Activated CD4-positive, alpha-beta T cell treated with anti-CD3 and anti-CD28 coated beads, Interleukin-2, amount 50 U/mL, for 1 hour (primary cell): ENCODE data around the gene RELL1.

Experiments used
- DNase-seq: peaks from one replicate; pipeline ENCODE4 v3.0.0-alpha.2; 2020

RELL1 gene

DNA sequence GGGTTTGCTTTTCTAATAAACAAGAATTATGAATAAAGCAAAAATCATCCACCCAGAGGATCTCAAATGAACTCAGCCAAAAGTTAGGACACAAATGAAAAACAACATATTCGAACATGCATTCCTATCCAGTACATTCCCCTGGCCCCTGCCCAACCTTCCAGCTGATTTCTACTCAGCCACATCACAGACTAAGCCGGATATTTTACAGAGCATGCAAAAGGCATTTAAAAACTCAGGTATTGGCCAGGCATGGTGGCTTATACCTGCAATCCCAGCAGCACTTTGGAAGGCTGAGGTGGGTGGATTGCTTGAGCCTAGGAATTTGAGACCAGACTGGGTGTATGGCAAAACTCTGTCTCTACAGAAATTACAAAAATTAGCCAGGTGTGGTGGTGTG, 54.6 kb downstream of the RELL1 start:
- DNase-seq = no peak

DNA sequence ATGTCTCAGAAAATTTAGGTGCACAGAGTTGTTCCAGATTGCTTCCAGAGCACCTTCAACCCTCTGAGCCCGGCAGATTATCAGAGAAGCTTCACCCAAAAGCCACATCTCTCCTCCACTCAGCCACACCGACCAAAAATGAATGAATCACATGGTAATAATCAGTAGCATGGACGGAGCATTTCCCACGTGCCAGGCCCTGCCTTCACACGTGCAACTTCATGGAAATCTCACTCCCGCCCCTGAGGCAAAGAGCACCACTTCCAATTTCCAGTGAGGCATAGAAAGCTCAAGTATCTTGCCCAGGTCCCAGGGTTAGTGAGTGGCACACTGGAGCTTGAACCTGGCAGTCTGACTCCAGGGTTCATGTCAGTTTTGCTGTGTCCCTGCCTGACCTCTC, 56.5 kb downstream of the RELL1 start:
- DNase-seq = no peak

DNA sequence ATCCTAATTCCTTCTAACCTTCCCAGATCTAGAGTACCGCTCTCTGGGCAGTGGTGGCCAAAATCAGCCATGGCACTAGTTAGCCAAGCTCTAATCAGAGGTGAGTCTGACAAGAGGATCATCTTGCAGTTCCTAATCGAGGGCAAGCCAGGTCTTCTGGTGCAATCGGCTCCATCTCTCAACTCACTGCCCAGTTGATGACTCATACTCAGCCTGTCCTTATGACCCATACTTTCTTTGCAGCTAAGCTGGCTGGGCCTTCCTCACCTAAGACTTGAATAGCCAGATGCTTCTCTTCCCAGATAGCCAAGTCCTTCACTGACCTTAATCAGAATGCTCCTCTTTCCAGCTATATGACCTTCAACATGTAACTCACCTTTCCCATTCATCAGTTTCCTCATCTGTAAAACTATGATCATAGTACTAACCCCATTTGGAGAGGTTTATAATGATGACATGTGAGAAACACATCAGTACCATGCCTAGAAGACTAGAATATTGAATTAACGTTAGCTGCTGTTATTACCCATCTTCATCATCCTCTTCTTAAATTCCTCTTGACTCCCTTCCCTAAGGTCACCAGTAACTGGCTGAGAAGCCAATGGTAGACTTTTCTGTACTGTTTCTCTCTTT, 57.1 kb downstream of the RELL1 start:
- DNase-seq = no peak

DNA sequence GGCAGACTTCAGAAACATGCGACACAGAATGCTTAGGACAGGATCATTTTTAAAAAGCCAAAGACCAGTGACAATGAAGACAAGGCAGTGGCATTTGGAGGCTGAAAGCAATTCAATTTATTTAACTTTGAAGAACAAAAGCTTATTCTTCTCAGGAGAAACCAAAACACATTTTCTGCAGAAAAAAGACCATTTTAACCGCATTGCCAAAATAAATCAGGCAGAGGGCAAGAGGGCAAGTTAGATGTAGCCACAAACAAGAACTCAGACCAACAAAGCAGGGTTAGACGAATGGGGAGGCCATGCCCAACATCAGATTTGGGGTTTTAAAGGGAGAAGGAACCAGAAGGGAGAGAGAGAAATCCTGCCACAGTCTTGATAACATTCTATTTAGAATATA, 58.9 kb downstream of the RELL1 start:
- no peak for DNase-seq

DNA sequence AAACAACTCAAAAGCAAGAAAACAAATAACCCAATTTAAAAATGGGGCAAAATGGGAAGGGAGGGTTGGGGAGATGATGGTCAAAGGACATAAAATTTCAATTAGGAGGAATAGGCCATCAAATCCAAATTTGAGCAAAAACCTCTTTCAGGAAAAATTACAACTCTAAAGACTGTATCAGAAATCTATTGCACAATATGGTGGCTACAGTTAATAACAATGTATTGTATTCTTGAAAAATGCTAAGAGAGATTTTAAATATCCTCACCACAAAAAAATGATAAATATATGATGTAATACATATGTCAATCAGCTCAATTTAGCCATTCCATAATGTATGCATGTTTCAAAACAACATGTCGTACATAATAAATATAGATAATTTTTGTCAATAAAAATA, 60.7 kb downstream of the RELL1 start:
- no peak for DNase-seq

DNA sequence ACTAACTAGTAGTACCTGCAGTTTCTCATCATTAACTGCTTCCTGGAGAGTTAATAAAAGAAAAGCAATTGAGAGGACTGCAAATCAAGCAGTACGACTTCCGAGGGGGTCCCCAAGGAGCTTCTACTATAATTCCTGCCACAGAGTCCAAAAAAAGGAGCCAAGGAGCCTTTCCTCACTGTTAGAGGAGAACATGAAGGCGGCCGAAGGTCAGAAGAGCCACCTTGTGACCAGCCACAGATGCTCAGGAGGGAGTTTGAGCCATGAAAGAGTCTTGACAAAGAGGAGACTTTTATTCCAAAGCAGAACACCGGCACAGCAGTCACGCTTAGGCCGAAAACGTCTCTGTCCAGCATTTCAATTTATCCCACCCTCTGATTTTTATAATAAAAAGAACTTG, 62.2 kb downstream of the RELL1 start:
- DNase-seq = no peak

DNA sequence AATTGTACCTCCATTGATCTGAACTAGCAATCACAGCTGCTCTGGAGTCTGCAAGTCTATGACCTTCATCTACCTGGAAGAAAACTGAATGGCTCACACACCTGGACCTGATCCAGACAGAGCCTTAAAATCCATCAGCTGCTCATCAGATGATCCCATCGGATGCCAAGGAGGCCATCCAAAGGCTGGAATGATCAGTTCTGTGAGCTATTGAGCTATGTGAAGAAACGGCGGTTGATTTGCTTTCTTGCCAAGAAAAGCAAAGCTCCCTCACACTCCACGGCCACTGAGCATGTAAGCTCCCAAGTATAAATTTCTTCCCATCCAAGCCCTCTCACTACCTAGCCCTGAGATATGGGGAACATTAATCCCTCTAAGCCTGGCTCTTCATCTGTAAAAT, 63.1 kb downstream of the RELL1 start:
- no peak for DNase-seq

DNA sequence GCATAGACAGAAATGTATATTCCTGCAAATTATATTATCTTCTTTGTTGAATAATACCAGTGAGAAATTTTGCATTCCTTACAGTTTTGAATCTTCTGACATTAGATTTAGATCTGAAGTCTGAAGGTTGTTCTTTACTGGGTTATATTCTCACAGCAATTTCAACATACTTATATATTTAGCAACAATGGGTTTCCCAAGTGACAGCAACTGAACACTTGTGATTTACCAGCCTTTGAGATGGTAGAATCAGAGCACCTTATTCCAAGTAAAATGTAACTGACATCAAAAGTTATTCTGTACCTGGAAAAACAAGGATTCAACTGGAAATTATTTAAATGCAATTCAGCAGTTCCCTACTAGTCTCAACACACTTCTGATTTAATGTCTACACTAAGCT, 66.0 kb downstream of the RELL1 start:
- DNase-seq = no peak

DNA sequence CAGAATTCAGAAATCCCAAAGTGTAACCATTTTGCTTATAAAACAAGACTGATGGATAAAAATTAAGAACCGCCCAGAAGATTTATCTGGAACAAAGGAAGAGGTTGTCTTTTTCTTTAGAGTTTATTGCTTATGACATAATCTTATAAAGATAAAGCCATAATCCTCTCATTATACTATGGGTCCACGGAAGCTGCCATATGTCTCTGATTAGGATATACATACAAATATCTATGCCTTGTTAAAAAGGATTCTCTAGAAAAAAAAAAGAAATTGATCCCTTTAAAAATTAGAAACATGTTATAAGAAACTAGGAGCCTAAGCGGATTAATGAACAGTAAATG, 70.5 kb downstream of the RELL1 start:
- no peak for DNase-seq

DNA sequence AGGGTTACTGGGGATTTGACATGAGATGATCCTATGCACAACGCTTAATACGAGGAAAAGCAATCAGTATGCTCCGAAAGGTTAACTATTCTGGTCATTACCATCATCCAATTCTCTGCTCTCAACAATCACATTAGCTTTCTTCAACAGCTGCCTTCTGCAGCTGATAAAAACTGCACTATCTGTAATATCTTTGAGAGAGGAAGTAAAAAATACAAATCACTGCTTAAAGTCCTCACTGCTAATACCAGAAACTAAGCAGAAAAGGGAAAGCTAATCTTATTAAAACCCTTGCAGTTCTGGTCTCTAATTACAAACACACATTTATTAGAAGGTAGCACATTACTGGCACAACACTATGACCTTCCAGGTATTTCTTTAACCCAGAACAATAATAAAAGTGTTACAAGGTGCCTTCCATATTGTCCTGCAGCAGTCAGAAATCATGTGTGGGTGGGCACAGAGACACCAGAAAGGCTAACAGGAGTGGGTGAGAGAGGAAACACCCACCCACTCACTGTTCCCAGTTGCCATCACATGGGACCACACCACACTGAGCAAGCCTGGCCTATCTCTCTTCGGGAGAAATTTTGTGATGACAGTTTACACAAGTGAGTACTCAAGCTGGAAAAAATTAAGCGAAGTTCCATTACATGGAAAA, 71.0 kb downstream of the RELL1 start:
- no peak for DNase-seq

DNA sequence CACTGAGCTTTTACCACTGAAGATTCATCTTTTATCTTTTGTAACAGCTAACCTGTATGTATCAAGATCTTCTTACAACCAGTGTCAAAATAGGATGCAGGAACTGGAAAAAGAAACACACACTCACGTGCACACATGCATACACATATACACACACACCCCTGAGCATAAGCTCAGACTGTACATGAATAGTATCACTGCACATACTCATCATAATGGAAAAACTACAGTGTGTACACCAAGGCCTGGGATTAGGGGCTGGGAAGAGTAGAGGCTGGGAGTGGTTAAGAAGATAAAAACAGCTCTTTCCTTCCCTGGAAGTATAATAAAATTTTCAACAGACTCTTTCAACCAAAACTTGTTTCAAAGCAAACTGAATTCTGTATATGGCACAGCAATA, 73.4 kb downstream of the RELL1 start:
- no peak for DNase-seq

DNA sequence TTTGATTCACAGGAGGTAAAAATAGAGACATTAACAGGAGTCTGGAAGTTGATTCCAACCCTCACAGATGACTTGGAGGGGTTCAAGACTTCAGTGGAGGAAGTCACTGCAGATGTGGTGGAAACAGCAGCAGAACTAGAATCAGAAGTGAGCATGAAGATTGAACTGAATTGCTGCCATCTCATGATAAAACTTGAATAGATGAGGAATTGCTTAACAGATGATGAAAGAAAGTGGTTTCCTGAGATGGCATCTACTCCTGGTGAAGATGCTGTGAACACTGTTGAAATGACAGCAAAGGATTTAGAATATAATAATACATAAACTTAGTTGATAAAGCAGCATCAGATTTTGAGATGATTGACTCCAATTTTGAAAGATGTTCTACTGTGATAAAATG, 76.5 kb downstream of the RELL1 start:
- no peak for DNase-seq

DNA sequence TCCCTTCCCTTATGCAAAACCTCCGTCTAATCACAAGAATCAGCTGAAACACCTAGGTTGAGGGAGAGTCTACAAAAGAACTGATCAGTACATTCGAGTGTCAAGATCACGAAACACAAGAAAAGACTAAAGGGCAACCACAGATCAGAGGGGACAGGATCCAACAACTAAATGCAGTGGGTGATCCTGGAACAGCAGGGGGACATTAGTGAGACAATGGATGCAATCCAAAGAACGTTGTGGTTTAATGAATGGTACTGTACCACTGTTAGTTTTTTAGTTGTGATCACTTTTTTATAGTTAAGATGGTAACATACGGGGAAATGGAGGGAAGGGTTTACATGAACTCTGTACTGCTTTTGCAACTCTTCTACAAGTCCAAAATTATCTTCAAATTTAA, 79.2 kb downstream of the RELL1 start:
- no peak for DNase-seq

DNA sequence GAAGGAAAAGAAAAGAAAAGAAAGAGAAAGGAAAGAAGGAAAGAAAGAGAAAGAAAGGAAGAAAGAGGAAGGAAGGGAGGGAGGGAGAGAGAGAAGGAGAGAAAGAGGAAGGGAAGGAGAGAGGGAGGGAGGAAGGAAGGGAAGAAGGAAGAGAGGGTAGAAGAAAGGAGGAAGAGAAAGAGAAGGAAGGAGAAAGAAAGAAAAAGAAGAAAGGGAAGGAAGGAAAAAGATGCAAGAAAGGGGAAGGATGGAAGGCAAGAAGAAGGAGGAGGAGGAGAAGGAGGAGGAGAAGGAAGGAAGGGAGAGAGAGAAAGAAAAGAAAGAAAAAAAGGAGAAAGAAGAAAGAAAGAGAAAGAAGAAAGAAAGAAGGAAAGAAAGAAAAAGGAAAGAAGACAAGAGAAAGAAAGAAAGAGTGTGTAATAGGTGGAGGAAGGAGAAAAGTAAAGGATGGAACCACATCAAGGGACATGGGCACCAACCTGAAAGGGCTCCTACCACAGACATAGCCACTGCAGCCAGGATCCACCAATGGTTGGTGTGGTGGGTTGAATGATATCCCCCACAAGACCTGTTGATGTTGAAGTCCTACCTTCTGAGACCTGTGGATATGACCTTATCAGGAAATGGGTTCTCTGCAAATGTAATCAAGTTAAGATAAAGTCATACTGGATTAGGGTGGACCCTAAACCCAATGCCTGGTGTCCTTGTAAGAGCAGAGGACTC, 80.2 kb downstream of the RELL1 start:
- DNase-seq = no peak

DNA sequence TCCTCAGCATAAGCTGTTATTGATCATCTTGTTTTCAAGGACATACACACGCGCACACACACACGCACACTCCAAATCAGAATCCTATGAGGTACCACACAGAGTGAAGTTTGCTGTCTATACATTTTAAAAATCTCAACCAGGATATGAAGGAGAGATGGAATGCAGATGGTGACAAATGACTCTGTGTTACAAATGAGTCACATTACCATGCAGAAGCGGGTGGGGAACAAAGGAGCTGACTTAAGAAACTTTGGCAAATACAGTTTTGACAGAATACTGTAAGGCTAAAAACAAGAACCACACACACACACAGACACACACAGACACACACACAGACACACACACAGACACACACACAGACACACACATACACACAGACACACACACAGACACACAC, 81.7 kb downstream of the RELL1 start:
- no peak for DNase-seq

DNA sequence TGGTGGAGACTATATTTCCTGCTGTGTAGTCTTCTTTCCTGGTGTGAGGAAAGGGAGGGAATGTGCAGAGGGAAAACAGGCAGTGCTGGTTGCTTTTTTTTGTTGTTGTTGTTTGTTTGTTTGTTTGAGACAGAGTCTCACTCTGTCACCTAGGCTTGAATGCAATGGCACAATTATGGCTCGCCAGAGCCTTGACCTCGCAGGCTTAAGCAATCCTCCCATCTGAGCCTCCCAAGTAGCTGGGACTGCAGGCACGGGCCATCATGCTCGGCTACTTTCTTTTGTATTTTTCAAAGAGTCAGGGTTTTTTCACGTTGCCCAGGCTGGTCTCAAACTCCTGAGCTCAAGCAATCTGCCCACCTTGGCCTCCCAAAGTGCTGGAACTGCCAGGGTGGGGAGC, 82.5 kb downstream of the RELL1 start:
- DNase-seq = no peak

DNA sequence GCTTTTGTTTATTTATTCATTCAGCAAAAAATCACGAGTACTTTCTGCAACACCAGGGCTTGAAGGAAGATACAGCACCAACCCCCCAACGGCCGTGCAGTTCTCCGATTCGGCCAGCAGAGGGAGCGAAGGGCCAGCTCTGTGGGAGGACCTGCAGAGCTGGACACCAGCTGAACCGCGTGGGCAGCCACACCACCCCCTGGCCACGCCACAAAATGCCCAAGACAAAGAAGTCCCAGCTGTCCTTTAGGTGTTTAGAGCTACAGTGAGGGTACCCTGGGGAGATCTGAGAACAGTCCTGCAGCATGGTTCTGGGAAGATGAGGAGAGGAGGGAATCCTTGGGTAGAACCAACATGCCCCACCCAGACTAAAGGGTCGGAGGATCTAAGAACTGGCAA, 83.1 kb downstream of the RELL1 start:
- DNase-seq = peak; percentile 75

DNA sequence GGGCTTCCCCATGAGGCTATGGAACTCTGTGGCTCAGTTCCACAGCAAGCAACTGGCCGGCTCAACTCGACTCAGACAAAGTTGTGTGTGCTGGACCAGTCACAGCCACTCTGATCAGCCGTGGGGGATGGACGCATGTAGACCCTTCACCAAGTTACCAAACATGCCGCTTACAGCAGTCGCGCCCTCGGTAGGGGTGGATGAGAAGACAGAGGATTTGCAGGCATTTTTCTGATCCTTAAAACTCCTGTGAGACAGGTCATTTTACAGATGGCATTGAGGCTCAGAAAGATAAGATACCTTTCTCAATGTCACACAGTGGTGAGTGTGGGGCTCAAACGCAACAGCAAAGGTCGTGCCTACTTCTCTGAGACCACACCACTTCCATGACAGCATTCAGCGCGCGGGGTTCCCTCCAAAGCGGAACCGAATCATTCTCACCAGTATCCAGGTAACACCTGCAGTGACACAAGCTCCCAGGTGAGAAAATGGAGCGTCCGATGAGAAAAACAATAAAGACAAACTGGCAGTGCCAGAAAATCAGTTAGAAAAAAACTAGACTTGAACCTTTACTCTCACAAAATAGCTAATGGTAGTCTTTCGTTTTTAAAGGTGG, 83.6 kb downstream of the RELL1 start:
- DNase-seq = no peak

DNA sequence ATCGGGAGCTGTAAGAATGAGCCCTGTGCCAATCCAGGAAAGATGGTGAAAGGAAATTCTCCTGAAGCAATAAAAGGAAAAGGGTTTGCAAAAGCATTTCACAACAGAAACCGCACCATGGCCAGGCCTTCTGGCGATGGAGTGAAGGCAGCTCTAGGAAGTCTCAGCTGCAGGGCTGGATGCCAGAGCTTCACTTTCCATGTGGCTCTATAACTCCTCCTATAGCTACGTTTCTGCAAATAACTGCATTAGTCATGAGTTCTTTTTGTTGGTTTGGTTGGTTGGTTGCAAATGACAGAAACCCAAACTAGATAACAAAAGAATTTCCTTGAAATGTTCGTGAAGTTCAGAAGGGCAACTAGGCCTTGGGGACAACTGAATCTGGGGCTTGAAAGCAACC, 84.6 kb downstream of the RELL1 start:
- no peak for DNase-seq

DNA sequence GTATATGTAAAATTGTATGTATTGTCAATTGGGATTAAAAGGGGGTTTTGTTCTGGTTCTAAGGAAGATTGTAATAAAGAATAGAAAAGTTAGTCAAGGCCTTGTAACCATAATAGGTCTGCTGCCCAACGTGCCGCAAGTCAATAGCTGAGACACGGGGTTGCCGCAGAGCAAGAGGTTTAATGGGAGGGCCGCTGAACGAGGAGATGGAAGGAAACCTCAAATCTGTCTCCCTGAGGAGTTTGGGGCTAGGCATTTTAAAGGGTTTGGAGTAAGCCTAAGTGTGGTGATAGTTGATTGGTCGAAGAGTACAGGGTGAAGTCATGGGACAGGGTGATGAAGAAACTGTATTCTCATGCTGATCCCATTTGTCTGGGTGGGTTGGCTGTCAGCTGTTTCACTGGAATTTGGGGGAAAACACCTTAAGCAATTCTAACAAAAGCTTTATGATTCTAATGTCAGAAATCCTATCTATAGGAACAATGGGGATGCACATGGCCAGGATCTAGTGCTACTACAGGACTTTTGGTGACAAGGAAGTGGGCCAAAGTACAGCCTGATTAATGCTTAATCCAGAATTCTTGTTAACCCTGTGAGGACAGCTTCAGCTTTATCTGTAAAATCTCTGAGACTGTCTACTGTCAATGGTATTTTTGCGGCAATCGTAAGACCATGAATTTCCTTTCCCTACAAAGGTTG, 86.9 kb downstream of the RELL1 start:
- no peak for DNase-seq

DNA sequence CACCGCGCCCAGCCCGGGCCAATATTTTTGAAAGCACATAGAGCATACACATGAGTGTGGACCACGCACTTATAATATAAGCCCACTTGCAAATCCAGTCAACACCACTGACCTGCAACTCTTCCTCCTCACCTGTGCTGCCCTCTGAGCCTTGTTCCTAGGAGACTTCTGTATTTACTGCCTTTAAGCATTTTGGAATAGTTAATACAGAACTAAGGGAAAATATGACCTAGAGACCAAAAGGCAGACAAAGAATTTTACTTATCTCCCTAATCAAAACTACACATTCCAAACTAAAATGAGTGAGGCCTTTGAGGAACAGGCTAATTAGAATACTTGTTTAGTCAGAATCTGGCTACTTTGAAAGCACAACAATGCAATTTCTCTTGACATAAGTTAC, 89.1 kb downstream of the RELL1 start:
- DNase-seq = no peak

DNA sequence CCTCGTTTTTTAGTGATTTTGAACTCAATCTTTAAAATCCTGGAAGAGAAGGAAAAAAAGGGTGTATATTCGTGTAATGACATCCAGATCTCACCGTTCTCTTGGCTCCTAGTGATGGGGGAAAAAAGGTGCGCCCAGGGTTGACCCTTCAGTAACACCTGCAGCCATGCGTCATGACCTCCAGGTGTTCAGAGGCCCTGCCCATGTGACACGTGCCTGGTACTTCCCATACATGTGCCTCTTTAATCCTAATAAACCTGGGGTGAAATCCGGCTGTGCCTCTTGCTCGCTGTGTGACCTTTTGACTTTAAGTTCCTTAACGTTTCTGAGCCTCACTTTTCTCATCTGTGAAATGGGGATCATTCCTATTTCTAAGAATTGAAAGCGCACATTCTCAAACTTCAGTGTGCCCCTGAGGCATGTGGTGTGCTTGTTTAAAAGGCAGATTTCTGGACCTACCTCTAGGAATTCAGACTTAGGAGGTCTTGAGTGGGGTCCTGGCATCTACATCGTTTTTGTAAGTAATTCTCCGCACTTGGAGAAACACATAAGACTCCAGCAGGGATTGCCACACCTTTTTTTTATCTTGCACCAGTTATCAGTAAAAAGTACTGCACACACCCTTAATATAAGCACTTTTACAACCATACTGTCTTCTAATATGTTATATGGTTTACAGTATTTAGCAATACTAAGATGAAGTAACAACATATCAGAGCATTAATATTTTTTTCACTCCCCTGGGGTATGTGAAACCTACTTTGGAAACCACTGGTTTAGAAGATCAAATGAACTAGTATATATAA, 90.1 kb downstream of the RELL1 start:
- no peak for DNase-seq

DNA sequence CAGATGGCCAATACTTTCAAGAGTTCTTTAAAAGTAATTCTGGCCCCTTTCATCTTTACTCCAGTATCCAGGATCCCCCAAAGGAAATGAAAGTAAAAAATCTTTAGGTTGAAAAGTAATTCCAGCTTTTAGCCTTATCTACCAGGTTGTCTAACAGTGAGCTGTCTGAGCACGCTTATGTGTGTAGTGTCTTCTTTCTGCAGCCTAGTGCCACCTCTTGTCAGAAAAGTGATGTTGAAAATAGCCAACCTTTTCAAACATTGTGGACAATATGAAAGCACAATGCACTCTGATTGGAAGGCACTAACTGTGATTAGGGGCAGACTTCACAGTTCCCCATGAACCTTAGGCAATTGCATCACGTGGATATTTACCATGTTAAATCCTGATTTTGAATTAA, 92.1 kb downstream of the RELL1 start:
- no peak for DNase-seq
